SK-N-SH treated with all-trans-retinoic acid at 6 μM for 48 hours (cell line): ENCODE results near the gene RTN4RL1.

Experiments used
- ATAC-seq: fragments of 200-7000 bp; cut with Tn5 transposase; 3 replicates; pipeline ENCODE4 v1.9.1; 2020; ENCODE audit warnings: mild to moderate bottlenecking, moderate library complexity
- ARNTL ChIP-seq: fragments of 450-650 bp; formaldehyde crosslinking; IDR thresholded peaks from 2 replicates; pipeline ENCODE4 v1.5.0; 2020; ENCODE audit warnings: low read depth, mild to moderate bottlenecking, moderate library complexity, borderline replicate concordance
- BACH2 ChIP-seq: fragments of 250-450 bp; sonication (Bioruptor Pico); IDR thresholded peaks from 2 replicates; pipeline ENCODE4 v1.9.0; 2021; ENCODE audit warnings: mild to moderate bottlenecking, borderline replicate concordance
- CSDC2 ChIP-seq: fragments of 250-450 bp; sonication (Bioruptor Pico); IDR thresholded peaks from 2 replicates; pipeline ENCODE4 v1.5.0; 2020; ENCODE audit warnings: mild to moderate bottlenecking, moderate library complexity
- ESRRG ChIP-seq: fragments of 250-450 bp; sonication (Bioruptor Pico); IDR thresholded peaks from 2 replicates; pipeline ENCODE4 v1.6.1; 2021; ENCODE audit warnings: mild to moderate bottlenecking
- GLIS3 ChIP-seq: fragments of 250-450 bp; sonication (Bioruptor Pico); IDR thresholded peaks from 2 replicates; pipeline ENCODE4 v1.5.0; 2020; ENCODE audit warnings: mild to moderate bottlenecking, moderate library complexity
- ISL1 ChIP-seq: fragments of 250-450 bp; sonication (Bioruptor Pico); IDR thresholded peaks from 2 replicates; pipeline ENCODE4 v2.1.2; 2022; ENCODE audit warnings: mild to moderate bottlenecking, moderate library complexity
- OSR1 ChIP-seq: fragments of 250-450 bp; sonication (Bioruptor Pico); IDR thresholded peaks from 2 replicates; pipeline ENCODE4 v1.8.0; 2022; ENCODE audit warnings: moderate library complexity, mild to moderate bottlenecking, inconsistent platforms
- PPARA ChIP-seq: fragments of 250-450 bp; sonication (Bioruptor Pico); IDR thresholded peaks from 2 replicates; pipeline ENCODE4 v1.5.0; 2020; ENCODE audit warnings: mild to moderate bottlenecking, borderline replicate concordance
- RARB ChIP-seq: fragments of 250-450 bp; sonication (Bioruptor Pico); IDR thresholded peaks from 2 replicates; pipeline ENCODE4 v1.8.0; 2021; ENCODE audit warnings: mild to moderate bottlenecking, moderate library complexity
- SNAI2 ChIP-seq: fragments of 250-450 bp; sonication (Bioruptor Pico); IDR thresholded peaks from 2 replicates; pipeline ENCODE4 v1.5.0; 2020; ENCODE audit warnings: mild to moderate bottlenecking, moderate library complexity
- TOX ChIP-seq: fragments of 250-450 bp; sonication (Bioruptor Pico); IDR thresholded peaks from 2 replicates; pipeline ENCODE4 v1.8.0; 2021; ENCODE audit warnings: mild to moderate bottlenecking, moderate library complexity, borderline replicate concordance
- ZC3H10 ChIP-seq: fragments of 250-450 bp; sonication (Bioruptor Pico); IDR thresholded peaks from 2 replicates; pipeline ENCODE4 v1.5.1; 2021; ENCODE audit warnings: mild to moderate bottlenecking, moderate library complexity
- ZFP3 ChIP-seq: fragments of 250-450 bp; sonication (Bioruptor Pico); IDR thresholded peaks from 2 replicates; pipeline ENCODE4 v1.5.0; 2020; ENCODE audit warnings: mild to moderate bottlenecking, moderate library complexity
- ZFP30 ChIP-seq: fragments of 450-650 bp; formaldehyde crosslinking; IDR thresholded peaks from 2 replicates; pipeline ENCODE4 v1.5.0; 2022; ENCODE audit warnings: mild to moderate bottlenecking, moderate library complexity
- ZNF565 ChIP-seq: fragments of 450-650 bp; formaldehyde crosslinking; conservative IDR thresholded peaks from 2 replicates; pipeline ENCODE4 v1.5.0; 2020; ENCODE audit warnings: low read depth, mild to moderate bottlenecking, moderate library complexity
- ZNF8 ChIP-seq: fragments of 450-650 bp; formaldehyde crosslinking; IDR thresholded peaks from 2 replicates; pipeline ENCODE4 v1.5.0; 2020; ENCODE audit warnings: mild to moderate bottlenecking, moderate library complexity
- TF ChIP-seq, protein P1 (sequence below): fragments of 250-450 bp; sonication (Bioruptor Pico); IDR thresholded peaks from 2 replicates; pipeline ENCODE4 v1.8.0; 2020; ENCODE audit warnings: mild to moderate bottlenecking, moderate library complexity, borderline replicate concordance
- TF ChIP-seq, protein P2 (sequence below): fragments of 250-450 bp; sonication (Bioruptor Pico); IDR thresholded peaks from 2 replicates; pipeline ENCODE4 v1.8.0; 2021; ENCODE audit warnings: low read depth, mild to moderate bottlenecking, moderate library complexity, borderline replicate concordance
- TF ChIP-seq, protein P3 (sequence below): fragments of 250-450 bp; sonication (Bioruptor Pico); IDR thresholded peaks from 2 replicates; pipeline ENCODE4 v1.5.1; 2021; ENCODE audit warnings: mild to moderate bottlenecking, moderate library complexity

RTN4RL1 gene, protein sequence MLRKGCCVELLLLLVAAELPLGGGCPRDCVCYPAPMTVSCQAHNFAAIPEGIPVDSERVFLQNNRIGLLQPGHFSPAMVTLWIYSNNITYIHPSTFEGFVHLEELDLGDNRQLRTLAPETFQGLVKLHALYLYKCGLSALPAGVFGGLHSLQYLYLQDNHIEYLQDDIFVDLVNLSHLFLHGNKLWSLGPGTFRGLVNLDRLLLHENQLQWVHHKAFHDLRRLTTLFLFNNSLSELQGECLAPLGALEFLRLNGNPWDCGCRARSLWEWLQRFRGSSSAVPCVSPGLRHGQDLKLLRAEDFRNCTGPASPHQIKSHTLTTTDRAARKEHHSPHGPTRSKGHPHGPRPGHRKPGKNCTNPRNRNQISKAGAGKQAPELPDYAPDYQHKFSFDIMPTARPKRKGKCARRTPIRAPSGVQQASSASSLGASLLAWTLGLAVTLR

DNA sequence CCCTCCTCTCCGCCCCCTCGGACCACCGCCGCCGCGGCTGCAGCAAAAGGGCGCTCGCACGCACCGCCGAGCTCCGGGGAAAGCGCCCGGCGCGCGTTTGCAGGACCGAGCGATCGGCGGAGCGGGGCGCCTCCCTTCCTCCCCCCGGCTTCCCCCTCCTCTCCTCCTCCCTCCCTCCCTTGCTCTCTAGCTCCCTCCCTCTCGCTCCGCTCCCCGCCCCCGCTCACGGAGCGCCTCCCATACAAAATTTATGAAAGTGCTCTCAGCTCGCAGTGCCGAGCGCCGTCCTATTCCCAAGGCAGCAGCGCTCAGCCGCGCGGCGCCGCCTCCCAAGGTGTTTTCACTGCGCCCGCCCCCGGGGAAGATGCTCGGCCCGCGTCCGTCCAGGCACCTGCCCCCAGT lies at the start of gene RTN4RL1:
Gene RTN4RL1, minus strand, starts transcription at position 115 of the 402 bp plus-strand sequence. CDS start 469 bp downstream, outside the sequence.
- ATAC-seq = peak; percentile 9; the same call in 2 of the 3 replicates
- no peak for TF ChIP-seq ZNF8 (CRISPR knock-in tag)
- no peak for TF ChIP-seq ZNF565 (CRISPR knock-in tag)
- no peak for TF ChIP-seq PPARA
- TF ChIP-seq SNAI2 (CRISPR knock-in tag) = no peak
- TF ChIP-seq ISL1 = no peak
- TF ChIP-seq, protein P1, sequence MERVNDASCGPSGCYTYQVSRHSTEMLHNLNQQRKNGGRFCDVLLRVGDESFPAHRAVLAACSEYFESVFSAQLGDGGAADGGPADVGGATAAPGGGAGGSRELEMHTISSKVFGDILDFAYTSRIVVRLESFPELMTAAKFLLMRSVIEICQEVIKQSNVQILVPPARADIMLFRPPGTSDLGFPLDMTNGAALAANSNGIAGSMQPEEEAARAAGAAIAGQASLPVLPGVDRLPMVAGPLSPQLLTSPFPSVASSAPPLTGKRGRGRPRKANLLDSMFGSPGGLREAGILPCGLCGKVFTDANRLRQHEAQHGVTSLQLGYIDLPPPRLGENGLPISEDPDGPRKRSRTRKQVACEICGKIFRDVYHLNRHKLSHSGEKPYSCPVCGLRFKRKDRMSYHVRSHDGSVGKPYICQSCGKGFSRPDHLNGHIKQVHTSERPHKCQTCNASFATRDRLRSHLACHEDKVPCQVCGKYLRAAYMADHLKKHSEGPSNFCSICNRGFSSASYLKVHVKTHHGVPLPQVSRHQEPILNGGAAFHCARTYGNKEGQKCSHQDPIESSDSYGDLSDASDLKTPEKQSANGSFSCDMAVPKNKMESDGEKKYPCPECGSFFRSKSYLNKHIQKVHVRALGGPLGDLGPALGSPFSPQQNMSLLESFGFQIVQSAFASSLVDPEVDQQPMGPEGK = no peak
- no peak for TF ChIP-seq ZC3H10 (CRISPR knock-in tag)
- TF ChIP-seq, protein P2, sequence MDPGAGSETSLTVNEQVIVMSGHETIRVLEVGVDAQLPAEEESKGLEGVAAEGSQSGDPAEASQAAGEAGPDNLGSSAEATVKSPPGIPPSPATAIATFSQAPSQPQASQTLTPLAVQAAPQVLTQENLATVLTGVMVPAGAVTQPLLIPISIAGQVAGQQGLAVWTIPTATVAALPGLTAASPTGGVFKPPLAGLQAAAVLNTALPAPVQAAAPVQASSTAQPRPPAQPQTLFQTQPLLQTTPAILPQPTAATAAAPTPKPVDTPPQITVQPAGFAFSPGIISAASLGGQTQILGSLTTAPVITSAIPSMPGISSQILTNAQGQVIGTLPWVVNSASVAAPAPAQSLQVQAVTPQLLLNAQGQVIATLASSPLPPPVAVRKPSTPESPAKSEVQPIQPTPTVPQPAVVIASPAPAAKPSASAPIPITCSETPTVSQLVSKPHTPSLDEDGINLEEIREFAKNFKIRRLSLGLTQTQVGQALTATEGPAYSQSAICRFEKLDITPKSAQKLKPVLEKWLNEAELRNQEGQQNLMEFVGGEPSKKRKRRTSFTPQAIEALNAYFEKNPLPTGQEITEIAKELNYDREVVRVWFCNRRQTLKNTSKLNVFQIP = no peak
- no peak for TF ChIP-seq ESRRG
- TF ChIP-seq ZFP30 (CRISPR knock-in tag) = no peak
- TF ChIP-seq TOX (CRISPR knock-in tag) = no peak
- TF ChIP-seq OSR1 = no peak
- no peak for TF ChIP-seq ZFP3 (CRISPR knock-in tag)

DNA sequence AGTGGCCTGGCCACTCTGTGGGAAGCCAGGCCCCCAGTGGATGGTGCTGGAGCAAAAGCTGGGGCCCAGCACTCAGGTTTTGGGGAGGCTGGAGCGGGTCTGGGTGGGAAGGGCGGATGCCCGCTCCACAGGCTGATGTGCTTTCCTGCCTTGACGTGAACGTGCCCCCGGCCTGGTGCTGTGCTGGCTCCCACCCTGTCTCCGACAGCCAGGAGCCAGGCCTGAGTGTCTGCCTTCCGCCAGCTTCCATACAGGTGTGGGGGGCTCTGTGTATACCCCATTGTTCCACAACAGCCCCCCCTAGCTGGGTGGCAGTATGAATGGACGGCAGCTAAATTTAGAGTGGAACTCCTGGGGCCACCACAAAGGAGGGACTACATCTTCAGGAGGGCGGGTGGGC lies 49.8 kb upstream of the RTN4RL1 start:
- TF ChIP-seq ARNTL (no peak), GLIS3 (CRISPR knock-in tag) (no peak), ZFP30 (CRISPR knock-in tag) (no peak), ZNF8 (CRISPR knock-in tag) (no peak), BACH2 (no peak), TOX (CRISPR knock-in tag) (no peak), ESRRG (no peak), SNAI2 (CRISPR knock-in tag) (no peak), CSDC2 (no peak)
- TF ChIP-seq, protein P2 = no peak
- TF ChIP-seq, protein P3, sequence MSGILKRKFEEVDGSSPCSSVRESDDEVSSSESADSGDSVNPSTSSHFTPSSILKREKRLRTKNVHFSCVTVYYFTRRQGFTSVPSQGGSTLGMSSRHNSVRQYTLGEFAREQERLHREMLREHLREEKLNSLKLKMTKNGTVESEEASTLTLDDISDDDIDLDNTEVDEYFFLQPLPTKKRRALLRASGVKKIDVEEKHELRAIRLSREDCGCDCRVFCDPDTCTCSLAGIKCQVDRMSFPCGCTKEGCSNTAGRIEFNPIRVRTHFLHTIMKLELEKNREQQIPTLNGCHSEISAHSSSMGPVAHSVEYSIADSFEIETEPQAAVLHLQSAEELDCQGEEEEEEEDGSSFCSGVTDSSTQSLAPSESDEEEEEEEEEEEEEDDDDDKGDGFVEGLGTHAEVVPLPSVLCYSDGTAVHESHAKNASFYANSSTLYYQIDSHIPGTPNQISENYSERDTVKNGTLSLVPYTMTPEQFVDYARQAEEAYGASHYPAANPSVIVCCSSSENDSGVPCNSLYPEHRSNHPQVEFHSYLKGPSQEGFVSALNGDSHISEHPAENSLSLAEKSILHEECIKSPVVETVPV (CRISPR knock-in tag) = no peak
- TF ChIP-seq, protein P1 = no peak
- TF ChIP-seq, all 23 proteins: peak for 0
- no peak for ATAC-seq

DNA sequence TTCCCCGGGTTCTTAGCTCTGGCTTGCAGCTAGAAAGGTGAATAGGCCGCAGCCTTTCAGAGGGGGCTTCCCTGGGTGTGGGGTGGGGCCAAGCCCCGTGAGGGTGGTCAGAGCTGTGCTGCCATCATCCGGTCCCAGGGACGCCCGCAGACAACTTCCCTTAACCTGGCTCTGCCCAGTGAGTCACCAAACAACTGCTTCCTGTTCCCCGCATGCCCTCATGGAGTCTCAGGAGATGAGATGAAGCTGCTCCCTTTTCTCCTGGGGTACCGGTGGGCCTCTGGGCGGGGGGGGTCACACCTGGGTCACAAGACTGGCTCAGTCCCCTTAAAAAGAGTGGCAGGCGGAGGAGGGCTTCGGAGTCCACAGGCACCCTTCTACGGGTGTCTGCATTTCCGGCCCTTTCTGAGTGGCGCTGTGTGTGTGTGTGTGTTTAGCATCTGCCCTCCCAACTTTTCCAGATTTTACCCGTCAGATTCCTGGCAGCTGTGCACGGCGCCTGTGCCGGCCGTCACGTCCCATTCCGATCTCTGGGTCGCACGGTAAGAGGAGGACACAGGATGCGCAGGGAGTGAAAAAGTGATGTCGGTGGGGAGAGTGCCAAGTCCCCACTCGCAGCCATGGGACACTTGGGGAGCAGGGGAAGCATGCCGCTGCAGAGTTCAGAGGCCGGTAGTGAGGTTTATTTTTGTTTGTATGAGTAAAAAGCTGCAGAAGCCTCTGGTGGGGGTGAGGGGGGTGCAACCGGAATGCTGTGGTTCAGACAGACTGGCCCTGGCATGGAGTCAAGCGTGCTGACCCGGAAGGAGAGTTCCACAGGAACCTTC lies 46.5 kb upstream of the RTN4RL1 start:
- TF ChIP-seq, protein P2 = no peak
- TF ChIP-seq, protein P1 = no peak
- no peak for TF ChIP-seq RARB (CRISPR knock-in tag)
- no peak for TF ChIP-seq OSR1
- TF ChIP-seq, all 23 proteins: peak for 0
- ATAC-seq = no peak
